H1 (cell line): ENCODE measurements around the gene DNAJC21. TPM values are rescaled to one million over a fixed set of nuclear protein-coding genes. Genes with fewer than 3 reads are reported as not detected.

Source experiments
- CTCF ChIA-PET: fragments of 300-600 bp; sonication (Branson Sonifier 250); formaldehyde crosslinking; loops from one replicate; lab custom pipeline; 2021; ENCODE audit not compliant: partially characterized antibody; lab: Charles Lee
- POLR2A ChIA-PET: fragments of 300-600 bp; sonication (Branson Sonifier 250); formaldehyde crosslinking; loops from one replicate; lab custom pipeline; 2021; ENCODE audit warnings: inconsistent platforms; ENCODE audit not compliant: partially characterized antibody; lab: Charles Lee
- DNase-seq, 2 experiments: peaks; one replicate each; pipeline versions ENCODE4 v3.0.0 to v3.0.0-alpha.2; 2010 to 2022; ENCODE audit warnings: low spot score in 2 of 2, low read depth in 1 of 2, mixed read lengths in 1 of 2
- FAIRE-seq: peaks from 2 replicates; lab custom pipeline; 2011; peaks lifted over from hg19 to GRCh38; lab: Jason Lieb, UNC
- H2AFZ ChIP-seq: 2 replicates; pipeline ENCODE4 v1.8.1; 2012; ENCODE audit warnings: low read length, inconsistent platforms
- H2AK5ac ChIP-seq: 2 replicates; pipeline ENCODE4 v1.6.1; 2013; ENCODE audit warnings: low read depth, low read length
- H2BK120ac ChIP-seq: replicated peaks from 2 replicates; pipeline ENCODE3; 2013; ENCODE audit warnings: low read depth, low read length, inconsistent platforms
- H2BK12ac ChIP-seq: 2 replicates; pipeline ENCODE4 v1.6.1; 2013; ENCODE audit warnings: low read depth, low read length
- H2BK15ac ChIP-seq: 2 replicates; pipeline ENCODE4 v1.6.1; 2013; ENCODE audit warnings: low read length
- H2BK20ac ChIP-seq: 2 replicates; pipeline ENCODE4 v1.6.1; 2013; ENCODE audit warnings: low read length
- H2BK5ac ChIP-seq: 2 replicates; pipeline ENCODE4 v1.6.1; 2013; ENCODE audit warnings: low read depth, low read length
- H3K14ac ChIP-seq: 2 replicates; pipeline ENCODE4 v1.6.1; 2013; ENCODE audit warnings: inconsistent platforms; ENCODE audit not compliant: insufficient read length
- H3K18ac ChIP-seq: 2 replicates; pipeline ENCODE4 v1.6.1; 2013; ENCODE audit warnings: low read length; ENCODE audit errors: extremely low read depth
- H3K23ac ChIP-seq: 2 replicates; pipeline ENCODE4 v1.6.1; 2013; ENCODE audit warnings: inconsistent platforms; ENCODE audit not compliant: insufficient read length
- H3K23me2 ChIP-seq: 2 replicates; pipeline ENCODE4 v1.6.1; 2013; ENCODE audit warnings: low read depth, low read length
- H3K27ac ChIP-seq: 2 replicates; pipeline ENCODE4 v1.6.1; 2011; ENCODE audit warnings: low read depth, low read length, inconsistent platforms
- H3K27me3 ChIP-seq, 4 experiments: replicated peaks in 1 of 4; 1 replicate in 1 of 4; 2 replicates in 3 of 4; pipeline versions ENCODE4 v1.6.1 to v1.8.1; 2011 to 2013; ENCODE audit warnings: low read length in 3 of 4, mild to moderate bottlenecking in 3 of 4, inconsistent platforms in 2 of 4, mixed read lengths in 2 of 4, moderate library complexity in 1 of 4; ENCODE audit not compliant: control insufficient read depth in 3 of 4, insufficient read depth in 3 of 4; ENCODE audit errors: extremely low read depth in 1 of 4
- H3K36me3 ChIP-seq, 4 experiments: 2 replicates each; pipeline versions ENCODE4 v1.6.1 to v1.8.1; 2011 to 2013; ENCODE audit warnings: mild to moderate bottlenecking in 4 of 4, low read length in 3 of 4, moderate library complexity in 2 of 4, control low read depth in 1 of 4, inconsistent platforms in 1 of 4; ENCODE audit not compliant: insufficient read depth in 4 of 4, control insufficient read depth in 2 of 4
- H3K4ac ChIP-seq: replicated peaks from 2 replicates; pipeline ENCODE3; 2013; ENCODE audit warnings: low read length, low read depth, mixed read lengths, inconsistent platforms; ENCODE audit not compliant: insufficient read length
- H3K4me1 ChIP-seq, 4 experiments: replicated peaks in 1 of 4; 1 replicate in 1 of 4; 2 replicates in 3 of 4; pipeline versions ENCODE4 v1.6.1 to v1.8.1; 2011 to 2013; ENCODE audit warnings: low read length in 3 of 4, inconsistent platforms in 2 of 4, mixed read lengths in 1 of 4; ENCODE audit not compliant: insufficient read depth in 4 of 4, control insufficient read depth in 3 of 4
- H3K4me2 ChIP-seq, 2 experiments: 2 replicates each; pipeline versions ENCODE4 v1.6.1 to v1.8.1; 2011 to 2013; ENCODE audit warnings: low read depth in 2 of 2, low read length in 2 of 2, control low read depth in 1 of 2, inconsistent platforms in 1 of 2, mild to moderate bottlenecking in 1 of 2; ENCODE audit not compliant: insufficient read depth in 1 of 2
- H3K4me3 ChIP-seq, 4 experiments: fragments of 200-600, 300-600 bp in 1 of 4; sonication (generic), shearing (Covaris generic), sonication (Bioruptor Twin) in 1 of 4; 2 replicates each; pipeline versions ENCODE4 v1.5.1 to v1.8.1; 2011 to 2016; ENCODE audit warnings: low read length in 4 of 4, low read depth in 3 of 4, control low read depth in 2 of 4, inconsistent platforms in 2 of 4, mild to moderate bottlenecking in 2 of 4, mixed read lengths in 1 of 4, moderate library complexity in 1 of 4; ENCODE audit not compliant: insufficient read depth in 2 of 4; ENCODE audit errors: extremely low read depth in 1 of 4
- H3K56ac ChIP-seq: replicated peaks from 2 replicates; pipeline ENCODE3; 2013; ENCODE audit warnings: low read depth, mild to moderate bottlenecking, mixed read lengths, low read length, inconsistent platforms; ENCODE audit not compliant: insufficient read length
- H3K79me1 ChIP-seq: 2 replicates; pipeline ENCODE4 v1.6.1; 2013; ENCODE audit warnings: low read depth, low read length, control low read depth
- H3K79me2 ChIP-seq, 2 experiments: 2 replicates each; pipeline versions ENCODE4 v1.6.1 to v1.8.1; 2012 to 2013; ENCODE audit warnings: low read length in 2 of 2, mild to moderate bottlenecking in 2 of 2, inconsistent platforms in 1 of 2; ENCODE audit not compliant: insufficient read depth in 2 of 2, control insufficient read depth in 1 of 2
- H3K9ac ChIP-seq, 4 experiments: replicated peaks in 1 of 4; 1 replicate in 1 of 4; 2 replicates in 3 of 4; pipeline versions ENCODE4 v1.6.1 to v1.8.1; 2011 to 2013; ENCODE audit warnings: low read depth in 3 of 4, low read length in 3 of 4, control low read depth in 2 of 4, mild to moderate bottlenecking in 2 of 4, moderate library complexity in 2 of 4, inconsistent platforms in 1 of 4; ENCODE audit errors: extremely low read depth in 1 of 4
- H3K9me3 ChIP-seq, 2 experiments: 2 replicates each; pipeline versions ENCODE4 v1.6.1 to v1.8.1; 2012 to 2013; ENCODE audit warnings: mild to moderate bottlenecking in 2 of 2, moderate library complexity in 2 of 2, control low read depth in 1 of 2, inconsistent platforms in 1 of 2, low read depth in 1 of 2, low read length in 1 of 2, mixed read lengths in 1 of 2; ENCODE audit not compliant: insufficient read depth in 2 of 2
- H4K20me1 ChIP-seq, 2 experiments: replicated peaks in 1 of 2; 2 replicates each; pipeline versions ENCODE3 to v1.8.1; 2011 to 2013; ENCODE audit warnings: inconsistent platforms in 2 of 2, low read length in 2 of 2, mild to moderate bottlenecking in 1 of 2; ENCODE audit not compliant: insufficient read depth in 2 of 2, control insufficient read depth in 1 of 2
- H4K5ac ChIP-seq: 2 replicates; pipeline ENCODE4 v1.6.1; 2013; ENCODE audit warnings: low read length, low read depth, mixed read lengths, inconsistent platforms; ENCODE audit not compliant: insufficient read length
- H4K8ac ChIP-seq: 2 replicates; pipeline ENCODE4 v1.8.0; 2013; ENCODE audit warnings: mild to moderate bottlenecking, moderate library complexity, low read length, inconsistent platforms; ENCODE audit not compliant: insufficient read depth; ENCODE audit errors: extremely low read depth
- H4K91ac ChIP-seq: replicated peaks from 2 replicates; pipeline ENCODE3; 2013; ENCODE audit warnings: low read length, mixed read lengths, inconsistent platforms; ENCODE audit not compliant: insufficient read length
- GTF2F1 ChIP-seq: IDR thresholded peaks from 2 replicates; pipeline ENCODE4 v1.6.1; 2012; ENCODE audit warnings: low read depth, low read length, improper control_type of control experiment, borderline replicate concordance
- HDAC2 ChIP-seq, 2 experiments: fragments of 300-600 bp in 1 of 2; sonication (generic) in 1 of 2; IDR thresholded peaks; 2 replicates each; pipeline ENCODE4 v1.6.1; 2011 to 2012; ENCODE audit warnings: low read depth in 2 of 2, low read length in 2 of 2, mild to moderate bottlenecking in 2 of 2, moderate library complexity in 2 of 2, borderline replicate concordance in 1 of 2, inconsistent platforms in 1 of 2
- KDM4A ChIP-seq: IDR thresholded peaks from one replicate; pipeline ENCODE4 v1.7.1; 2012; ENCODE audit warnings: low read depth, mild to moderate bottlenecking, moderate library complexity, low read length, inconsistent platforms; ENCODE audit not compliant: severe bottlenecking
- RNF2 ChIP-seq: fragments of 200-900, 300-1000 bp; sonication (generic); IDR thresholded peaks from 2 replicates; pipeline ENCODE4 v1.7.1; 2016; ENCODE audit warnings: borderline replicate concordance, low read depth, mild to moderate bottlenecking, antibody characterized with exemption, low read length; ENCODE audit not compliant: poor library complexity, severe bottlenecking; ENCODE audit errors: missing control alignments
- SIRT6 ChIP-seq: IDR thresholded peaks from one replicate; pipeline ENCODE4 v1.7.1; 2012; ENCODE audit warnings: low read length, inconsistent platforms
- TEAD4 ChIP-seq: IDR thresholded peaks from 2 replicates; pipeline ENCODE4 v1.6.1; 2012; ENCODE audit warnings: low read depth, low read length, inconsistent platforms, mixed read lengths
- WGBS, 2 experiments: shearing (Covaris generic) in 1 of 2; methylation state at CpG; one replicate each; pipeline versions ENCODE4 v1.1.6 to v1.1.7; 2013 to 2015; ENCODE audit warnings: low lambda C conversion rate in 2 of 2, mixed read lengths in 2 of 2, inconsistent platforms in 1 of 2, low coverage in 1 of 2, missing lambda C conversion rate in 1 of 2; ENCODE audit not compliant: insufficient replicate concordance in 2 of 2, insufficient coverage in 1 of 2, insufficient read length in 1 of 2; ENCODE audit errors: extremely low coverage in 1 of 2, missing lambda C conversion rate in 1 of 2; 5-methylcytosine and 5-hydroxymethylcytosine counted together
- polyA plus RNA-seq, 7 experiments: library from polyadenylated mRNA; depleted of rRNA in 3 of 7; stranded (reverse) in 5 of 7; unstranded in 2 of 7; fragments of >200 nt in 5 of 7; fragments of 200-250 nt in 2 of 7; gene quantifications; 1 replicate in 5 of 7; 2 replicates in 1 of 7; 4 replicates in 1 of 7; pipeline versions ENCODE4 v1.2.1 to v1.2.3, GENCODE V29; 2011 to 2013; ENCODE audit warnings: missing spikeins in 2 of 7, mixed read lengths in 2 of 7
- total RNA-seq: library from RNA; stranded (reverse); fragmentation: NEBNext Ultra II Directional; extraction: Animal tissue kit (Norgen Biotek cat#: 25700); gene quantifications from 2 replicates; pipeline ENCODE4 v1.2.1, GENCODE V29; 2021

Gene DNAJC21
- total and polyA plus RNA-seq, 2 of the 8 experiments (the other 6 are each of a cell fraction or from before 2014, with no cell fraction given): 5.1 to 47.5 TPM

- Histone ChIP-seq H4K5ac (no peak overlapping the region), H2BK5ac (no peak overlapping the region), H3K23me2 (no peaks in the 10 kb centered on the region; the same call in 1 of the 2 replicates), H3K79me2 (no peaks in the 10 kb centered on the region), H3K9ac (no peak overlapping the region), H2BK15ac (no peak overlapping the region), H2BK120ac (no peak overlapping the region), H3K14ac (no peak overlapping the region), H3K4me1 (no peaks in the 10 kb centered on the region), H3K4me3 (no peak overlapping the region), H2AK5ac (no peak overlapping the region), H3K4ac (no peak overlapping the region), H2BK12ac (no peak overlapping the region), H2BK20ac (no peak overlapping the region), H4K20me1 (no peaks in the 10 kb centered on the region), H3K79me1 (no peaks in the 10 kb centered on the region), H3K9me3 (peaks cover 4% of the 10 kb centered on the region in 2 experiments; a peak in 2 of 4 replicates), H3K27me3 (no peaks in the 10 kb centered on the region), H4K8ac (no peak overlapping the region), H3K27ac (no peak overlapping the region), H3K18ac (no peak overlapping the region), H2AFZ (no peak overlapping the region), H3K23ac (no peak overlapping the region), H3K56ac (no peak overlapping the region), H4K91ac (no peak overlapping the region), H3K36me3 (no peaks in the 10 kb centered on the region), H3K4me2 (no peak overlapping the region)
- 88% methylated on average over 2 of the region's 2 CpGs; no CpG with 5 or more reads in 1 of the 2 experiments for WGBS, 2 experiments
- FAIRE-seq (no peak), DNase-seq (no peak)
- CTCF ChIA-PET: interaction anchor here (0.7 to 1.6 kb wide), 3 partner anchors 12 to 30 kb away, joined by 3 to 5 read pairs (median 3); no protein-coding TSS in a partner anchor
- POLR2A ChIA-PET: no interaction called here
- TF ChIP-seq GTF2F1 (no peak), KDM4A (no peak), TEAD4 (no peak), RNF2 (no peak), HDAC2 (IDR thresholded peaks at IDR 0.05; ENCODE audit: borderline replicate concordance in 1 of 2, low read depth in 2 of 2, low read length in 2 of 2) (no peak), SIRT6 (no peak)
Observed at GRCh38 chr5:34991486-34992238, 62.3 kb downstream of the DNAJC21 start.
